ENCODE measurements around the gene SDF4. TPM values are rescaled to one million over a fixed set of nuclear protein-coding genes. Genes with fewer than 3 reads are reported as not detected.

Gene SDF4
- total RNA-seq, 1 donor from 2014 or later: 28.2 TPM

DNA sequence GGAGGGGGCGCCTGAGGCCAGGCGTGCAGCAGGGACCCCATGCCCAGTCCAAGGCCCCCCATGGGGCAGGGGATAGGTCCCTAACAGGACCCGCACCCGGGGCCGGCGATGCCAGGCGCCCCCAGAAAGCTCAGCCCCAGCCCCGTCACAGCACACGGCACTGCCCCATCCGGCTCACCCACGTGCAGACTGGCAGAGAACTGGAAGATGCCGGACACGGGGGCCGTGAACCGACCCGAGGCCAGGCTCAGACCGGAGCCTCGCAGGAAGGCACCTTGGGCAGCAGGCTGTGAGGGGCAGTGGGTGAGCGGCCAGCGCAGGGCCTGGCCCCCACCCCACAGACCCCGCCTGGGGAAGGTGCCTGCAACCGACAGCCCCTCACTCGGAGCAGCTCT lies 11.5 kb upstream of the SDF4 start:
- Histone ChIP-seq H3K4me1 (ENCODE audit: control insufficient read depth in 3 of 3, insufficient read depth in 3 of 3, low read length in 3 of 3) (peaks cover under 1 to 7% (median 3%) of the 10 kb centered on the region in 3 donors), H3K36me3 (ENCODE audit: control insufficient read depth in 3 of 3, insufficient read depth in 3 of 3, low read length in 3 of 3) (no peaks in the 10 kb centered on the region), H3K27ac (ENCODE audit: low read depth, low read length) (no peak overlapping the region), H3K9me3 (ENCODE audit: control insufficient read depth in 3 of 3, low read length in 3 of 3) (no peaks in the 10 kb centered on the region), H3K27me3 (ENCODE audit: control insufficient read depth in 3 of 3, insufficient read depth in 3 of 3, low read length in 3 of 3) (peaks cover 33 to 57% (median 48%) of the 10 kb centered on the region in 3 donors), H3K9ac (ENCODE audit: low read depth in 1 of 3, low read length in 3 of 3) (no peak overlapping the region), H3K4me3 (ENCODE audit: low read length in 3 of 3) (no peak overlapping the region)

DNA sequence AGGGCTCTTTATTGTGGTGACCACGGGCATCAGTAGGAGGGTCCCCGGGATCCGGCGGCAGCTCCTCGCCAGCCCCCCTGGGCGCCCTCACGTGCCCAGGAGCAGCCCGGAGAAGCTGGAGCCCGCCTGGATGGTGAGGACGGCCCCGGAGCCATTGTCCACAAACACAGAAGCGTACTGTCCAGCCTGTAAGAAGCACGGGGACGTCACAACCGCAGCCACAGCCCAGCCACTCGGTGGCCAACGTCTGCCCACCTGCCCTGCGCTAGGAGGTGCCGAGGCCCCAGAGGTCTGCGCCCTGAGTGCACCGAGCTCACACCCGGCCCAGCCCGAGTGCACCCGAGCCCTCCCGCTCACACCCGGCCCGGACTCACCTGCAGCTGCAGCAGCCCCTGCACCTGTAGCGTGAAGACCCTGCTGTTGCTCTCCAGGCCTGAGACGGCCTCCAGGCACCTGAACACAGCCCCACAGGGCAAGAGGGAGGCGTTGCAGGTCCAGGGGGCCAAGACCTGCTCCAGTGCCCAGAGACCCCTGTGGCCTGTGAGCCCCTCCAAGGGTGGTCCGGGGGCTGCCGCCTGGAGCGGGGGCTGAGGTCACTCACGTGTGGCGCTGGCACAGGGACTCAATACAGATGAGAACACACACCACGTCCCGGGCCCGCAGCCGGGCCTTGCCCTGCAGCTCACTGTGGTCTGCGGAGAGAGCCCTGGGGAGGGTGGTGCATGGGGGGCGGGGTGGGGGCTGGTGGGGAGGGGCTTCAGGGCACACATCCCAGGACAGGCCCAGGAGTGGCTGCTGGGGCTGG lies 10.9 kb upstream of the SDF4 start:
- H3K27me3 ChIP-seq (ENCODE audit: control insufficient read depth in 3 of 3, insufficient read depth in 3 of 3, low read length in 3 of 3): peaks cover 35 to 59% (median 52%) of the 10 kb centered on the region in 3 donors
- no peak overlapping the region for H3K9ac ChIP-seq (ENCODE audit: low read depth in 1 of 3, low read length in 3 of 3)
- peaks cover 3 to 9% (median 4%) of the 10 kb centered on the region in 3 donors for H3K4me1 ChIP-seq (ENCODE audit: control insufficient read depth in 3 of 3, insufficient read depth in 3 of 3, low read length in 3 of 3)

DNA sequence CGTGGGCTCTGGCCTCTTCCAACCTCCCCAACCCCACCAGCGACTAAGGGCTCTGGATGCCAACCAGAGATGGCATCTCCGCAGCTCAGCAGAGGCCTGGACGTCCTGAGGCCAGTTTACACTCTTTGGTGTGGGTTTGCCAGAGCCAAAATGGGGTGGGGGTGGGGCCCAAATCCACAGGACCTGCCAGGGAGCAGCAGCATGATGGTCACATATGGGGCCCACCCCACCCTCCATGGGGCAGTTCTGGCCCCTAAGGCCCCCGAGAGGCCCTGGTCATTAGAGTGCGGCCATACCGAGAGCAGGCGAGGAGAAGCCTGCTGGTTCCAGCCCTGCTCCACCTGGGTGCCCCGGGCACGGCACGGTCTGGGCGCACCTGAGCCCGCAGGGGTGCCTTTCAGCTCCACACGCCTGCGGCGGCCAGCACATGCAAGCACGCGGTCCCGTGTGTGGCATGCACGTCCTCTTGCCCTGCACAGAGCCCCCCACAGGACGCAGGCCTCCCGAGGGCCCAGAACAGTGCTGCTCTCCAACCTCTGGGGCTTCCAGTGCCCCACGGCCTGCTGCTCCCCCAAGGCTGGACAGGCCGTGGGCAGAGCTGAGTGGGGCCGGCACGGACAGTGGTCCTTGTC lies 9.9 kb upstream of the SDF4 start:
- Histone ChIP-seq H3K4me3 (ENCODE audit: low read length in 3 of 3) (no peak overlapping the region), H3K9ac (ENCODE audit: low read depth in 1 of 3, low read length in 3 of 3) (no peak overlapping the region), H3K27me3 (ENCODE audit: control insufficient read depth in 3 of 3, insufficient read depth in 3 of 3, low read length in 3 of 3) (peaks cover 36 to 59% (median 51%) of the 10 kb centered on the region in 3 donors), H3K27ac (ENCODE audit: low read depth, low read length) (no peak overlapping the region), H3K9me3 (ENCODE audit: control insufficient read depth in 3 of 3, low read length in 3 of 3) (no peaks in the 10 kb centered on the region), H3K36me3 (ENCODE audit: control insufficient read depth in 3 of 3, insufficient read depth in 3 of 3, low read length in 3 of 3) (no peaks in the 10 kb centered on the region), H3K4me1 (ENCODE audit: control insufficient read depth in 3 of 3, insufficient read depth in 3 of 3, low read length in 3 of 3) (peaks cover 3 to 9% (median 8%) of the 10 kb centered on the region in 3 donors)

More for the DNA sequence above, 10.9 kb upstream of the SDF4 start:
- no peaks in the 10 kb centered on the region for H3K36me3 ChIP-seq (ENCODE audit: control insufficient read depth in 3 of 3, insufficient read depth in 3 of 3, low read length in 3 of 3)
- no peaks in the 10 kb centered on the region for H3K9me3 ChIP-seq (ENCODE audit: control insufficient read depth in 3 of 3, low read length in 3 of 3)
- no peak overlapping the region for H3K4me3 ChIP-seq (ENCODE audit: low read length in 3 of 3)
- no peak overlapping the region for H3K27ac ChIP-seq (ENCODE audit: low read depth, low read length)

DNA sequence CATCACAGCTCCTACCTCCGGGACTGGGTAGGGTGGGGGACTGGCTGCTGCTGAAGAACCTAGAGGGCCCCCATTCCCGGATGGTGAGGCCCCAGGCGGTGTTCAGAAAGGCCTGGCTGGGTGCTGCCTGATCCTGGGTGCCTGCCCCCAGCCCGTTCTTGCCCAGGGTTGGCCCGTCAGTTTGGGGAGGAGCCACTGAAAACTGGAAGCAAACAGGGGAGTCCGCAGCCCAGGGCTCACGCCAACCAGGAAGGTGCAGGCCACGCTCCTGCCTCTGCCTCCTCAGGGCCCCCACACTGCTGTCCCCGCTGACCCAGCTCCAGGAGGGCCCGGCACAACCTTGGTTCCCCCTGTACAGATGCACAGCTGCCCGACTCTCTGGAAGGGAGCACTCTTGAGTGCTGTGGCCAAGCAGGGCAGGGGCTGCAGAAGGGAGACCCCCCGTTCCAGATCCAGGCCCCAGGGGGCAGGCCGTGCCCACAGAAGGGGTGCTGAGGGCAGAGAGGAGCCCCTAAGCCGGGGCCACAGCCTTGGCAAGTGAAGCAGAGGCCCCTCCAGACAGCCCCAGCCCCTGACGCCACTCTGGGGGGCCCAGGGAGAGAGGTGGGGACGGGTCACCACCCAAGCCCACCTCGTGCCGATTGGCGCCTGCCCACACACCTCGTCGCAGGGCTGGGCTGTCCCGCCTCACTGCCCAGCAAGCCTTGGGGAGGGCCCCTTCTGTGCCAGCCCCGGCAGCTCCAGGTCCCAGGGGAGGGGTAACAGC lies 9.2 kb upstream of the SDF4 start:
- Histone ChIP-seq H3K27ac (ENCODE audit: low read depth, low read length) (no peak overlapping the region), H3K36me3 (ENCODE audit: control insufficient read depth in 3 of 3, insufficient read depth in 3 of 3, low read length in 3 of 3) (no peaks in the 10 kb centered on the region), H3K27me3 (ENCODE audit: control insufficient read depth in 3 of 3, insufficient read depth in 3 of 3, low read length in 3 of 3) (peaks cover 36 to 55% (median 45%) of the 10 kb centered on the region in 3 donors), H3K9me3 (ENCODE audit: control insufficient read depth in 3 of 3, low read length in 3 of 3) (no peaks in the 10 kb centered on the region), H3K4me3 (ENCODE audit: low read length in 3 of 3) (no peak overlapping the region), H3K9ac (ENCODE audit: low read depth in 1 of 3, low read length in 3 of 3) (no peak overlapping the region), H3K4me1 (ENCODE audit: control insufficient read depth in 3 of 3, insufficient read depth in 3 of 3, low read length in 3 of 3) (peaks cover 3 to 9% (median 8%) of the 10 kb centered on the region in 3 donors)

DNA sequence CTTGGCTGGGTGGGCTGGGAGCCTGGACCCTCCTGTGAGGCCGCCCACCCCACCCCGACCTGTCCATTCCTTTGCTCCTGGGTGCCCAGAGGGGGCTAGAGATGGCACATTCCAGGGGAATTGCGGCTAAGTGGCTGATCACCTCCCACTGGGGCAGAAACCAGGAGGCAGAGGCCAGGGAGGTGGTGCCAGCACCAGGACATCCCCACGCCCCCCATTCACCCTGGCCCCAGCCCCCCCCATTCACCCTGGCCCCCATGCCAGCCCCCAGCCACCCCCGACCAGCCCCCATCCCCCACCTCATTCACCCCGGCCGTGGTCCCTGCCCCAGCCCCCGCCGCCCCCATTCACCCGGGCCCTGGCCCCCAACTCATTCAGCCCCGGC lies 8.5 kb upstream of the SDF4 start:
- no peak overlapping the region for H3K4me3 ChIP-seq (ENCODE audit: low read length in 3 of 3)
- H3K9me3 ChIP-seq (ENCODE audit: control insufficient read depth in 3 of 3, low read length in 3 of 3): no peaks in the 10 kb centered on the region
- peaks cover 33 to 48% (median 40%) of the 10 kb centered on the region in 3 donors for H3K27me3 ChIP-seq (ENCODE audit: control insufficient read depth in 3 of 3, insufficient read depth in 3 of 3, low read length in 3 of 3)
- no peaks in the 10 kb centered on the region for H3K36me3 ChIP-seq (ENCODE audit: control insufficient read depth in 3 of 3, insufficient read depth in 3 of 3, low read length in 3 of 3)
- H3K9ac ChIP-seq (ENCODE audit: low read depth in 1 of 3, low read length in 3 of 3): no peak overlapping the region
- H3K27ac ChIP-seq (ENCODE audit: low read depth, low read length): no peak overlapping the region
- peaks cover 3 to 9% (median 8%) of the 10 kb centered on the region in 3 donors for H3K4me1 ChIP-seq (ENCODE audit: control insufficient read depth in 3 of 3, insufficient read depth in 3 of 3, low read length in 3 of 3)

DNA sequence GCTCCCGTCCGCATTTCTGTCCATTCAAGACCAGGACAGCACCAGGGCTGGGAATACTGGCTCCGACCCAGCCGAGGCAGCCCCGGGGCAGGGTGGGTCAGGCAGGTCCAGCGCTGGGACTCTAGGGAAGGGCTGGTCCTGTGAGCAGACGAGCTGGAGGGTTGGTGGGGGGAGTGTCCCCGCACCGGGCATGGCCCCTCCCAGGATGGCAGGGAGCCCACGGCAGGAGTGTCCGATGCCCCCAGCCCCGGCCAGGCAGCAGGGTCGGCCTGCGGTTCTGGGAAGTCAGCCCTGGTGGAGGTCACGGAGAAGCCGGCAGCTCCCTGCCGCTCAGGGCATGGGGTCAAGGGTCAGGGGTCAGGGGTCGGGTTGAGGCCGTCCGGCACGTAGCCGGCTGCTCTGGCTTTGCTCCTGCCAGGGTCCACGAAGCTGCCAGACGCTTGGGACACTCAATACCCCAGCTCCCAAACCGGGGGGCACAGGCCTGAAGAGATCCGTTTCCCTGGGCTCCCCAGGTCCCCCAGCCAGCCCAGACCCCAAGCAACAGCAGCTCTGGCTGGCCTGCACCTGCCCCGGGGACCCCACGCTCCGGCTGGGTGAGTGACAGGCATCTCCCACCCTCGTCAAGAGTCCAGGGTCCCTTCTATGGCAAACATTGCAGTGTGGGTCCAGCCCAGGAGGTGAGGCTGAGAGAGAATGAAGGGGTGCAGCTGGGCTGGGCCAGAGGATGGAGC lies 8.0 kb upstream of the SDF4 start:
- H3K4me1 ChIP-seq (ENCODE audit: control insufficient read depth in 3 of 3, insufficient read depth in 3 of 3, low read length in 3 of 3): peaks cover 3 to 9% (median 8%) of the 10 kb centered on the region in 3 donors
- no peak overlapping the region for H3K4me3 ChIP-seq (ENCODE audit: low read length in 3 of 3)
- H3K9me3 ChIP-seq (ENCODE audit: control insufficient read depth in 3 of 3, low read length in 3 of 3): no peaks in the 10 kb centered on the region
- H3K27ac ChIP-seq (ENCODE audit: low read depth, low read length): no peak overlapping the region
- no peaks in the 10 kb centered on the region for H3K36me3 ChIP-seq (ENCODE audit: control insufficient read depth in 3 of 3, insufficient read depth in 3 of 3, low read length in 3 of 3)
- H3K27me3 ChIP-seq (ENCODE audit: control insufficient read depth in 3 of 3, insufficient read depth in 3 of 3, low read length in 3 of 3): peaks cover 33 to 47% (median 40%) of the 10 kb centered on the region in 3 donors
- H3K9ac ChIP-seq (ENCODE audit: low read depth in 1 of 3, low read length in 3 of 3): no peak overlapping the region

DNA sequence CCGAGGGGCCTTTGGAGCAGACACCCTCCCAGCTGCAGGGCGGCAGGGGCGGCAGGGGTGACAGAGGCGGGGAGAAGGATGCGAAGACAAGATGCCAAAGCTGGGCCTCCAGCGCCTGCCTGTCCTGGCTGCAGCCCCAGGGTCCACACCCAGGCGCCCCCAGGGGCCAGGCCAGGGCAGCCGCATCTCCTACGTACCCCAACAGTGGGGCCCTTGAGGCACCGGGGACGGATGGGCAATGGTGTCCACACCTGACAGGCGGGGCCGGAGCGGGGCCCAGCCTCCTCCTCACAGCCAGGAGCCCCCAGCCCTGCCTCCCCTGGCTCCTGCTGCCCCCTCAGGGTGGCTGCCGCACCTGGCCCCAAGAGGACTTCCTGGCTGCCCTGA lies 7.4 kb upstream of the SDF4 start:
- Histone ChIP-seq H3K27ac (ENCODE audit: low read depth, low read length) (no peak overlapping the region), H3K27me3 (ENCODE audit: control insufficient read depth in 3 of 3, insufficient read depth in 3 of 3, low read length in 3 of 3) (peaks cover 33 to 47% (median 40%) of the 10 kb centered on the region in 3 donors), H3K4me1 (ENCODE audit: control insufficient read depth in 3 of 3, insufficient read depth in 3 of 3, low read length in 3 of 3) (peaks cover 3 to 9% (median 8%) of the 10 kb centered on the region in 3 donors), H3K36me3 (ENCODE audit: control insufficient read depth in 3 of 3, insufficient read depth in 3 of 3, low read length in 3 of 3) (peaks cover 0 to 5% (median 0%) of the 10 kb centered on the region in 3 donors), H3K9ac (ENCODE audit: low read depth in 1 of 3, low read length in 3 of 3) (no peak overlapping the region), H3K9me3 (ENCODE audit: control insufficient read depth in 3 of 3, low read length in 3 of 3) (no peaks in the 10 kb centered on the region), H3K4me3 (ENCODE audit: low read length in 3 of 3) (no peak overlapping the region)

DNA sequence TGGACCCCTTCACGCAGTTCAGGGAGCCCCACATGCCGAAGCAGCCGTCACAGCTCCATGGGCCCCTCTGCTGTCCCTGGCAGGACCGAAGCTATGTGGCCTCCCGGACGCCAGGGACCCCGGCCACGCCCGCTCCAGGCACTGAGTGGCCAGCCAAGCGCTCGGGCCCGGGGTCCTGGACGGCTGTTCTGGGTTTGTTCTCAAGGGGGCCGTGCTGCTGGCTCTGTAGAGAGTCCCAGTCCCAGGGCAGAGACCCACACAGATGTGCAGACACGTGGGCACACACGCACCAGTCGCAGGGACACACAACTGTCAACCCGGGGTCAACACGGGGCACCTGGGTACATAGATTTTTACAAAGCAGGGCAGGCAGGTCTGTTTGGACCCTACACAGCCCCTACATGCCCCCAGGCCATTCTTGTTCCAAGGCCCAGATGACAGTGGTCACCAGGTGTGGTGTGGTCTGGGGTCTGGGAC lies 6.9 kb upstream of the SDF4 start:
- H3K27me3 ChIP-seq (ENCODE audit: control insufficient read depth in 3 of 3, insufficient read depth in 3 of 3, low read length in 3 of 3): peaks cover 33 to 47% (median 40%) of the 10 kb centered on the region in 3 donors
- H3K9ac ChIP-seq (ENCODE audit: low read depth in 1 of 3, low read length in 3 of 3): no peak overlapping the region
- no peaks in the 10 kb centered on the region for H3K9me3 ChIP-seq (ENCODE audit: control insufficient read depth in 3 of 3, low read length in 3 of 3)
- H3K4me3 ChIP-seq (ENCODE audit: low read length in 3 of 3): no peak overlapping the region
- no peak overlapping the region for H3K27ac ChIP-seq (ENCODE audit: low read depth, low read length)
- peaks cover 3 to 9% (median 8%) of the 10 kb centered on the region in 3 donors for H3K4me1 ChIP-seq (ENCODE audit: control insufficient read depth in 3 of 3, insufficient read depth in 3 of 3, low read length in 3 of 3)
- peaks cover 0 to 5% (median 0%) of the 10 kb centered on the region in 3 donors for H3K36me3 ChIP-seq (ENCODE audit: control insufficient read depth in 3 of 3, insufficient read depth in 3 of 3, low read length in 3 of 3)
